ENCODE results near the gene ZNF775.

ZNF775 gene

DNA sequence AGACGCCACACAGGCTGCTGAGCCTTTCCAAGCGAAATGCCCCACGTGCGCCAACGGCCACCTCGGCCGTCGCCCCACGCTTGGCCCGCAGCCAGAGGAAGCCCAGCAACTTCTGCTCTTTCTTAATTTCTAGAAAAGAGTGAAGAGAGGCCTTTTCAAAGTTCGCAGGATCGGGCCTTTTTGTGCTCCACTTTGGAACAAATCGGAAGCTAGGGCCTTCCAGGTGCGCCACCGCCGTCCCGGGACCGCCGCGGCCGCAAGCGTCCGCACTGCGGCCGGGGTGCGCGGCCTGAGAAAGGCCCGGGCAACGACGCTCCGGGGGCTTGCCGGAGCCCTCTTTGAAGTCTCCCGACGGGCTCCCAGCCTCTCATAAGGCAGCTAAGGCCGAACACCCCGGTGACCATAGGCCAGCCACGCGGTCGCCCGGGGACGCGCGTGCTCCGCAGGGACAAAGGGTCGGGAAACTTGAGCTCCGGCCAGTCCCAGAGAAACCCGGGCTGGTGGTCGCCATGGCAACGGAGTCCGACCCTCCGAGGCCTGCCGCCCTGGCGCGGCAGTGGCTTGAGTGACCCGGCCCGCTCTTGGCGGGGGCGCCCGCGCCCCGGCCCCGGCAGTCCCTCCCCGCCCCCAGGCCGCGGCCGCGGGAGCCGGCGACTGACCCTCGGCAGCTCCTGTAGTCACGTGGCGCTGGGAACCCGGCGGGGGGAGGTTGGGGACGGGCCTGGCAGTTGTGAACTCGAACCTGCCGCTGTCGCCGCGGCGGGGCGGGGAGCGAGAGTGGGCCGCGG, 10.8 kb upstream of the ZNF775 start, which contains the start of gene REPIN1:
REPIN1 (plus strand) TSS at position 727 of the 788 bp plus-strand sequence. CDS start 890 bp downstream, outside the sequence.
- H3K36me3 ChIP-seq = peaks cover 34% of the 10 kb centered on the region
- peak within 1 kb of the TSS; percentile 100 for H3K4me2 ChIP-seq
- H3K27me3 ChIP-seq = no peaks in the 10 kb centered on the region
- H4K20me1 ChIP-seq = peaks cover 38% of the 10 kb centered on the region
- peak within 1 kb of the TSS; percentile 100 for H3K27ac ChIP-seq
- no peaks in the 10 kb centered on the region for H3K9me3 ChIP-seq
- peaks cover 79% of the 10 kb centered on the region for H3K4me1 ChIP-seq
- no peak for TF ChIP-seq Cebpa-rat (IDR thresholded peaks at IDR 0.05)
- peak within 1 kb of the TSS; percentile 99 for H3K4me3 ChIP-seq
- H3K9ac ChIP-seq = peak within 1 kb of the TSS; percentile 97

DNA sequence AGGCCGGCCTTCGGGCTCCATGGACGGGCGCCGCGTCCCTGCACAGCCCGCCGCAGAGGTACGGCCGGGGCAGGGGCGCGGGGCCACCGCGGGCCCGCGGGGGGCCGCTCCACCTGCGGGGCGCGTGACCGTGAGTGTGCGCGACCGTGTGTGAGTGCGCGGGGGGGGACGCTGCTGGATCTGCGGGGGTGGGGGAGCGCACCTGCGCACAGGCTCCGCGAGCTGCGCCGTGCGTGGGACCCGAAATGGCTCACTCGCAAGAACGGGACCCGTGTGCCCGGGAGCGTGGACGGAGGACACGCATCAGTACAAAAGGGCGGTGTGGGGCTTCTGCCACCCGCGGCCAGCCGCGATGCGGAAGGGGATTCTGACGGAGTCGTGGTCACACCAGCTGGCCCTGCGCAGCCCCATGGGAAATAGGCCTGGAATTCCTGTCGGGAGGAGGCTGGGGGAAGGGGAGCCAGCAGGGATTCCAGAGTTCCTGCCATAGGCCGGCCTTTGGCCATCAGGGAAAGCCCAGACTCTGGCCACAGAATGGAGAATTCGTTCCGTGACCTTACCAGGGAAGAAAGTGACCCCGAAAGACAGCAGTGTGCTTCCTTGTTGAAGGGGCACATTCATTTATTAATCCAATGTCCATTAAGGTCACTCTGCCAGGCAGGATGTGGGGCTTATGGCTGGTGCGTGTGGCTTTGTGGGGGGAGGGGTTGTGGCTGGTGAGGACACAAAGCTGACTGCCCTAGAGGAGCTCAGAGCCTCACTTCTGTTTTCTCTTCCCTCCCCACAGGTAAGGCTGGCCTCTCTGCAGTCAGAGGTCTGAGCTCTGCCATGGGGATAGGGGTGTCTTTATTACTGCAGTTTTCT, 10.0 kb upstream of the ZNF775 start:
- Histone ChIP-seq H3K27me3 (no peaks in the 10 kb centered on the region), H3K9me3 (no peaks in the 10 kb centered on the region), H3K4me2 (peak overlapping the region; percentile 100), H4K20me1 (peaks cover 47% of the 10 kb centered on the region), H3K9ac (peak overlapping the region; percentile 97), H3K4me3 (peak overlapping the region; percentile 99), H3K36me3 (peaks cover 42% of the 10 kb centered on the region), H3K27ac (peak overlapping the region; percentile 100), H3K4me1 (peaks cover 79% of the 10 kb centered on the region)
- no peak for TF ChIP-seq Cebpa-rat (IDR thresholded peaks at IDR 0.05)

- H3K4me3 ChIP-seq = peak overlapping the region; percentile 99
- no peaks in the 10 kb centered on the region for H3K9me3 ChIP-seq
- H3K4me2 ChIP-seq = peak overlapping the region; percentile 100
- peaks cover 78% of the 10 kb centered on the region for H3K4me1 ChIP-seq
- peak overlapping the region; percentile 100 for H3K27ac ChIP-seq
- peak overlapping the region; percentile 97 for H3K9ac ChIP-seq
- no peak for TF ChIP-seq Cebpa-rat (IDR thresholded peaks at IDR 0.05)
- H3K36me3 ChIP-seq = peaks cover 50% of the 10 kb centered on the region
- H4K20me1 ChIP-seq = peaks cover 55% of the 10 kb centered on the region
- no peaks in the 10 kb centered on the region for H3K27me3 ChIP-seq
These were observed 9.2 kb upstream of the ZNF775 start for GRCh38 chr7:150369748-150370501.

- Histone ChIP-seq H3K27ac (peak overlapping the region; percentile 100), H4K20me1 (peaks cover 62% of the 10 kb centered on the region), H3K9ac (peak overlapping the region; percentile 97), H3K9me3 (no peaks in the 10 kb centered on the region), H3K4me3 (peak overlapping the region; percentile 99), H3K4me2 (peak overlapping the region; percentile 100), H3K4me1 (peaks cover 78% of the 10 kb centered on the region), H3K27me3 (no peaks in the 10 kb centered on the region), H3K36me3 (peaks cover 57% of the 10 kb centered on the region)
- TF ChIP-seq Cebpa-rat (IDR thresholded peaks at IDR 0.05) = no peak
These were observed 8.5 kb upstream of the ZNF775 start for GRCh38 chr7:150370612-150371071.

DNA sequence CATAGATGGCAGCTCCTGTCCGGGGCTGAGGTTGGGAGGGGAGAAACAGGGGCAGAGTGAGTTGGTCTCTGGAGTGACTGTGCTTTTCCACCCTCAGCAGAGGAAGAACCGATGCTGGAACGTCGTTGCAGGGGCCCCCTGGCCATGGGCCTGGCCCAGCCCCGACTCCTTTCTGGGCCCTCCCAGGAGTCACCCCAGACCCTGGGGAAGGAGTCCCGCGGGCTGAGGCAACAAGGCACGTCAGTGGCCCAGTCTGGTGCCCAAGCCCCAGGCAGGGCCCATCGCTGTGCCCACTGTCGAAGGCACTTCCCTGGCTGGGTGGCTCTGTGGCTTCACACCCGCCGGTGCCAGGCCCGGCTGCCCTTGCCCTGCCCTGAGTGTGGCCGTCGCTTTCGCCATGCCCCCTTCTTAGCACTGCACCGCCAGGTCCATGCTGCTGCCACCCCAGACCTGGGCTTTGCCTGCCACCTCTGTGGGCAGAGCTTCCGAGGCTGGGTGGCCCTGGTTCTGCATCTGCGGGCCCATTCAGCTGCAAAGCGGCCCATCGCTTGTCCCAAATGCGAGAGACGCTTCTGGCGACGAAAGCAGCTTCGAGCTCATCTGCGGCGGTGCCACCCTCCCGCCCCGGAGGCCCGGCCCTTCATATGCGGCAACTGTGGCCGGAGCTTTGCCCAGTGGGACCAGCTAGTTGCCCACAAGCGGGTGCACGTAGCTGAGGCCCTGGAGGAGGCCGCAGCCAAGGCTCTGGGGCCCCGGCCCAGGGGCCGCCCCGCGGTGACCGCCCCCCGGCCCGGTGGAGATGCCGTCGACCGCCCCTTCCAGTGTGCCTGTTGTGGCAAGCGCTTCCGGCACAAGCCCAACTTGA, 7.8 kb upstream of the ZNF775 start:
- TF ChIP-seq Cebpa-rat (IDR thresholded peaks at IDR 0.05) = no peak
- Histone ChIP-seq H3K4me1 (peaks cover 78% of the 10 kb centered on the region), H3K27me3 (no peaks in the 10 kb centered on the region), H3K4me2 (peak overlapping the region; percentile 100), H4K20me1 (peaks cover 69% of the 10 kb centered on the region), H3K27ac (peak overlapping the region; percentile 100), H3K9ac (peak overlapping the region; percentile 97), H3K9me3 (no peaks in the 10 kb centered on the region), H3K4me3 (no peak overlapping the region), H3K36me3 (peaks cover 61% of the 10 kb centered on the region)

DNA sequence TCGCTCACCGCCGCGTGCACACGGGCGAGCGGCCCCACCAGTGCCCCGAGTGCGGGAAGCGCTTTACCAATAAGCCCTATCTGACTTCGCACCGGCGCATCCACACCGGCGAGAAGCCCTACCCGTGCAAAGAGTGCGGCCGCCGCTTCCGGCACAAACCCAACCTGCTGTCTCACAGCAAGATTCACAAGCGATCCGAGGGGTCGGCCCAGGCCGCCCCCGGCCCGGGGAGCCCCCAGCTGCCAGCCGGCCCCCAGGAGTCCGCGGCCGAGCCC, 7.2 kb upstream of the ZNF775 start:
- H3K9me3 ChIP-seq = no peaks in the 10 kb centered on the region
- no peak overlapping the region for H3K4me2 ChIP-seq
- peaks cover 75% of the 10 kb centered on the region for H4K20me1 ChIP-seq
- no peaks in the 10 kb centered on the region for H3K27me3 ChIP-seq
- peaks cover 78% of the 10 kb centered on the region for H3K4me1 ChIP-seq
- no peak for TF ChIP-seq Cebpa-rat (IDR thresholded peaks at IDR 0.05)
- H3K4me3 ChIP-seq = no peak overlapping the region
- no peak overlapping the region for H3K9ac ChIP-seq
- H3K27ac ChIP-seq = no peak overlapping the region
- peaks cover 61% of the 10 kb centered on the region for H3K36me3 ChIP-seq

DNA sequence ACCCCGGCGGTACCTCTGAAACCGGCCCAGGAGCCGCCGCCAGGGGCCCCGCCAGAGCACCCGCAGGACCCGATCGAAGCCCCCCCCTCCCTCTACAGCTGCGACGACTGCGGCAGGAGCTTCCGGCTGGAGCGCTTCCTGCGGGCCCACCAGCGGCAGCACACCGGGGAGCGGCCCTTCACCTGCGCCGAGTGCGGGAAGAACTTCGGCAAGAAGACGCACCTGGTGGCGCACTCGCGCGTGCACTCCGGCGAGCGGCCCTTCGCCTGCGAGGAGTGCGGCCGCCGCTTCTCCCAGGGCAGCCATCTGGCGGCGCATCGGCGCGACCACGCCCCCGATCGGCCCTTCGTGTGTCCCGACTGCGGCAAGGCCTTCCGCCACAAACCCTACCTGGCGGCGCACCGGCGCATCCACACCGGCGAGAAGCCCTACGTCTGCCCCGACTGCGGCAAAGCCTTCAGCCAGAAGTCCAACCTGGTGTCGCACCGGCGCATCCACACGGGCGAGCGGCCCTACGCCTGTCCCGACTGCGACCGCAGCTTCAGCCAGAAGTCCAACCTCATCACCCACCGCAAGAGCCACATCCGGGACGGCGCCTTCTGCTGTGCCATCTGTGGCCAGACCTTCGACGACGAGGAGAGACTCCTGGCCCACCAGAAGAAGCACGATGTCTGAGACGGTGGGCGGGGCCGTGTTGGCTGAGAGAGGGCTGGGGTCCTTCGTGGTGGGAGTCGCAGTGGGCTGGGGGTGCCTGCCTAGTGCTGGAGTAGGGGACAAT, 6.7 kb upstream of the ZNF775 start:
- Histone ChIP-seq H3K36me3 (peaks cover 61% of the 10 kb centered on the region), H3K27me3 (no peaks in the 10 kb centered on the region), H4K20me1 (peaks cover 80% of the 10 kb centered on the region), H3K9ac (peak overlapping the region; percentile 23; the same call in 1 of the 2 replicates), H3K4me2 (peak overlapping the region; percentile 21; the same call in 1 of the 2 replicates), H3K27ac (peak overlapping the region; percentile 38), H3K9me3 (no peaks in the 10 kb centered on the region), H3K4me1 (peaks cover 78% of the 10 kb centered on the region), H3K4me3 (no peak overlapping the region)
- no peak for TF ChIP-seq Cebpa-rat (IDR thresholded peaks at IDR 0.05)
